Epidermal melanocyte (primary cell): ENCODE measurements around the gene GBP7.

Experiments used
- DNase-seq: peaks from one replicate; pipeline ENCODE4 v3.0.0; 2011; ENCODE audit warnings: low spot score; ENCODE audit not compliant: insufficient read length

The GBP7 gene

DNA sequence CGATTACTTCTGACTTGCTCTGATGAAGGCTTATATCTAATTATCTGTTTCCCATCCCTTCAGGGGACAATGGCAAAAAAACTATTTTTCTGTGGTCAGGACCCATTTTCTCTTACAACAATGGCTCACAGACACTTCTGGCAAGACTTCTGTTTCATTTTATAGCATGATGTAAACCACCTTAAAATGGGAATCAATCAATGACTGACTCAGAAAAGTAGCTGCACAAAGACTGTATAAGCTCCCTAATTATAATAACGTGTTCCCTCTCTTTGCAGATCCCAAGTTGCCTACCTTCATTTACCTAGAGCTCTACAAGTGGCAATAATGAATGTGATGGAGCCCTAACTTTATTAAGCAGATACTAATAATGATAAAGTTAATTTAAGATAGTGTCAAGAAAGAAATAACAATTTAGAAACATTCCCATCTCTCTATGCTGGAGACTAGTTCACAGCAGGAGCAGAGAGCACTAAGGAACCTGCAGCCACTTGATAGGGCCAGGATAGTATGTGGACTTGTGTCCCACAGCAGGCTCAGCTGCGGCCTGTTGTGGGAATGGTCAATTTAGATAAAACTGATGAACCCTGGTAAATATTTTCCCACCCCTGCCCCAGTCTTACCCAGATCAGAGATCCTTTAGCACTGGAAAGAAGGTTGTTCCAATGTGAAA is 50.4 kb downstream of the GBP7 start:
- DNase-seq = no peak

DNA sequence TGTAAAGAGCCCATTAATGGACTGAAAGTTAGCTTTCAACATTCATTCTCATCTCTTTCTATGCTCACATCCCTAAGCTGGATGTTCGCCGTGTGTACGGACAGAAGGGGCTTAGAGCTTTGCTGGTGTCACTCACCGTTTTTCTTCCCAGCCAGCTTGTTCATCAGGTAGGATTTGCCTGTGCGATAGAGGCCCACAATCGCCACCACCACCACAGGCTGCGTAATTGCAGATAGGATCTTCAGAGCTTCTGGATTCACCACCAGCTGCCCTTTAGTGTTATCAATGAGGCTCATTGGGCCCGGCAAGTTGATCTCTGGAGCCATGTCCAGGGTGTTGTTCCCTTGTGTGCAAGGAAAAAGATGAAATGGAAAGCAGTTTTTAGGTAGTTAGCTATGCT is 54.2 kb downstream of the GBP7 start:
- DNase-seq = no peak

DNA sequence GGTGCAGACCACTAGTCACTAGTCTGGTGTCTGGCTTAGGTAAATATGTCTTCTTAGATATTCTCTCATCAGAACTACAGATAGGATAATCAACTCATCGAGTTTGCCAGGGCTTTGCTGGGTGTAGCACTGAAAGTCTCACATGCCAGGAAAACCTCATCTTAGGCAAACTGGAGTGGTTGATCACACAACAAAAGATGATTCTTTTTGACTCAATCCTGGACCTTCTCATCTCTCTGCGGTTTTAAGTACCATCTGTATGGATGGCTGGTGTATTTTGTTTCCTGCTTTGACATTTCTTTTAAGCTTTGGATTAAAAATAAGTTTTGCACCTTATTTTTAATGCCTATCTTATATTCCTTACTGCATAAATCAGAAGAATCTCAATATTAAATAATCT is 61.1 kb downstream of the GBP7 start:
- DNase-seq = no peak

DNA sequence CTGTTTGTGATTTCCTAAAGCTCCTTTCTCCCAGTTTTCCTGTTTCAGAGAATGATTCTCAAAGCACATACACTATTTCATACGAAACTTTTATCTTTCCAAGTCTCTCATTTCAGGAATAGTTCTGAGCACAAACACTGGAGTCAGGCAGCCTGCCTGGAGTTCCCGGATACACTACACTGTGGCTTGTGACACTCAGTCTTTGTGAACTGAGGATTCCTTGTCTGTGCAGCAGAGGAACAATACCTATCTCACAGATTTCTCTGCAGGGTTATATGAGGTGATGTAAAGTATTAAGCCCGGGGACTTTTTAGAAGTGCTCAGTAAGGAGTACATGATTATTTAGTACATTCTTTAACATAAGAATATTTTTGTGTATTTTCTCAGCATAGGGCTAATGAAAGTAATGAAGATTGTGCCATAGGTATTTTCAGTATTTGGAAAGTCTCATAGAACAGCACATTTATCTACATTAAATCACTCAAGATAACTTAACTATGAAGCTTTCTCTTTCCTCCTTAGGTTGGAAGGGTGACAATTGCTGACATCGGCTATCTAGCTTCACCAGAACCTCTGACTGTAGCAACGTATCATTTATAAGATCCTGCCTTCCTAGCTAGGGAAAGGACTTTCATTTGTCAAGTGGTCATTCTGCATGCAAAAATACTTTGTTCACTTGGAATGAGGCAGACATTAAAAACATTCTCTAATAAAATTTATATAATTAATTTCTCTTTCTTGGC is 62.8 kb downstream of the GBP7 start:
- DNase-seq = peak; percentile 43

DNA sequence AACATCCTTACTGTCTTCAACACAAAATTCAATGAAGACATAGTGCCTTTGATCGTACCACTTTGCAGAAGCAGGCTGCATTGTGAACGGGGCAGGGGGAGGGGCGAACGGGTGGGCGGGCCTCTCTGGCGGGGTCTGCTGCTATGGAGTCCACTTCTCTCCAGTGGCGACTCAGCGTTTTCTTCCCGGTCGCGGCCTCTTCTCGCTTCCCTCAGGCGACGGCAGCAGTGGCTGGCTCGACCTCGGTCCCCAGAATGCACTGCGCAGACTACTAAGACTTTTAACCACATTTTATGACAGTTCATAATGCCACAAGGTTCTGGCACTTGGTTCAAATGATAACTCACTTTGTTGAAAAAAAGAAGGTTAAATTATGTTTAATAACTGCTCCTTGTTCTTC is 71.1 kb downstream of the GBP7 start:
- DNase-seq = no peak

DNA sequence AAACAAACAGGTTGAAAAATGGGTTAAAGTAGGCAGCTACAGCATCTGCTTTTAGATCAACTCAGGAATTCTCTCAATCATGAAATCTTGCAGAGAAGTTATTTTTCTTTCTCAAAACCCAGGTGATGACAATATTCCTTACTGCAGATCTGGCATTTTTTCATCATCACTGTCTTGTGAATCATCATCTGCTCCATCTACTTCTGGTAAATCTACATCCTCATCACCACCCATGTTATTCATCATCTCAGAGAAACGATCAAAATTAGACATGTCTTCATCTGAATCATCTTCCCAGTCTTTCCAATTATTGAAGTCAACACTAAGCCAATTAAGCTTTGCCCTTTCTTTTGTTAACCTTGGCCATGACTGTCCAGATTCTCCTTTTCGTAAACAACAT is 71.7 kb downstream of the GBP7 start:
- no peak for DNase-seq

DNA sequence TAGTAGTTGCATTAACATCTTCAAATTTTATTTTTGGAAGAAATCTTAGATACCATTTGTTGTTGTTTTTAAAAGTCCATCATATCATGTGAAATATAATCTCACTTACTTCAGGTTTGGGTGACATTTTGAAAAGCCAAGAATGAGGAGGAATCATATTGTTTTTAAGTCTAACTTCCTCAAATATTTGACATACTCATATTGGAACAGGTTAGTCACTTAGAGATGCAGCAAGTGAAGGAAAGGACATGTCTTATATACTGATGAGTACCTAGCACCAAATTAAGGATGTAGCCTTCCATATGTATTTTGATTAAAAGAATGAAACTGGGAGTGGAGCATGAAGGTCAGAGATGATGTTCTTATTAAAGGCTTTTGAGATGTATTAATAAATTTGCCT is 73.8 kb downstream of the GBP7 start:
- no peak for DNase-seq

DNA sequence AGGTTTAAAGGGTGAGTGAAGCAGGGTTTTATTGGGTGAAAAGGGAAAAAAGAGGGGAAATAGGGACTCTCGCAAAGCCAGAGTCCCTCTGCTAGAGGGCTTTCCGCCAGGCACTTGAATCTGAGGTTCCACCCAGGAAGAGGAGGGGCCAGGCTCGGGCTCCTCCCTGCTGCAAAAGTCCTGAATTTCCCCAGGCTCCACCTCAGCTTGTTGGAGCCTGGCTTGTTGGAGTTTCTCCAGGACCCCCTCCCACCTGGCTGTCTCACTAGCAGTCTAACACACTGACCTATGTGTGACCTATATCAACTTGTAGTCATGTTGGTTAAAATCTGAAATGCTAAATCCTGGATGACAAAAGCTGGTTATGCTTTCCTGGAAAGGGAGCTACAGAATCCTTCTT is 75.4 kb downstream of the GBP7 start:
- no peak for DNase-seq

DNA sequence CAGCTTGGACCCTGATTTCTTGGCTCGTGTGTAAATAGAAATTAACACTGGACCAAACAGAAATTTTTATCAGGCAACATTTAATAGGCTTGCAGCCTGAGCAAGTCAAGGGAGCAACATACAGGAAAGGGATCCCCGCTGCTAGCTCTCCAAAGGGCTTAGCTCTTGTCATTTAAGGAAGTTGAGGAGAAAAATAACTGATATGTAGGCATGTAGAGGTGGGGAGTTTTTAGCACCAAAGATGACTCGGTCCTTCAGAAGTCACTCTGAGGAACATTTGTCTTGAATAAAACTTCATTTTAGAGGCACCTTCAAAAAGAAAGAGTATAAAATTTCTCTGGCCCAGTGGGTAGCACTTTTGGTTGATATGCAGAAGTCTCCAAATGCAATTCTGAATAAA is 76.9 kb downstream of the GBP7 start:
- no peak for DNase-seq

DNA sequence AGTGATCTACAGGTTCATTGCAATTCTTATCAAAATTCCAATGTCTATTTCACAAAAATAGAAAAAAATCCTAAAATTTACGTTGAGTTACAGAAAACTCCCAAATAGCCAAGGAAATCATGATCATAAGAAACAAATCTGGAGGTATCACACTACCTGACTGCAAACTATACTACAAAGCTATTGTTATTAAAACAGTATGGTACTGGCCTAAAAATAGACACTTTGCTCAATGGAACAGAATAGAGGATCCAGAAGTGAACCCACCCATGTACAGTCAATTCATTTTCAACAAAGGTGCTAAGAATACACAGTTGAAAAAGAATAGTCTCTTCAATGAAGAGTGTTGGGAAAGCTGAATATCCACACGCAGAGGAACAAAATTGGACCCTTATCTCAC is 80.1 kb downstream of the GBP7 start:
- no peak for DNase-seq

DNA sequence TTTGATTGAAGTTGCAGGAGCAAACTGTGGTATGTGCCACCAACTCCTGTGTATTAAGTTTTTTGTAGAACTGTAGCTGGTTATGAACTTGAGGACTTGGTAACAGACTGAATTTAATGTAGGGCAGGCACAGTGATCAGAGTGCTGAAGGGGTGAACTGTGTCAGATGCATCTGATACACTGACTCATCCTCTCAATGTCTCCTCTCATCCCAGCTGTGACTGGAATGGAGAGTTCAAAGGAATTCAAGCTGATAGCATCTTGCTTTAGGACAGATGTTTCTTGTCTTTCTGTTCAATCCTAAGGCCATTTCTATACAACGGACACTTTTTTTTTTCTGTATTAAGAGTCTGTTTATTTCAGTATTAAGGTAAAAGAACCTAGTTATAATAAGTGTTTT is 85.8 kb downstream of the GBP7 start:
- no peak for DNase-seq

DNA sequence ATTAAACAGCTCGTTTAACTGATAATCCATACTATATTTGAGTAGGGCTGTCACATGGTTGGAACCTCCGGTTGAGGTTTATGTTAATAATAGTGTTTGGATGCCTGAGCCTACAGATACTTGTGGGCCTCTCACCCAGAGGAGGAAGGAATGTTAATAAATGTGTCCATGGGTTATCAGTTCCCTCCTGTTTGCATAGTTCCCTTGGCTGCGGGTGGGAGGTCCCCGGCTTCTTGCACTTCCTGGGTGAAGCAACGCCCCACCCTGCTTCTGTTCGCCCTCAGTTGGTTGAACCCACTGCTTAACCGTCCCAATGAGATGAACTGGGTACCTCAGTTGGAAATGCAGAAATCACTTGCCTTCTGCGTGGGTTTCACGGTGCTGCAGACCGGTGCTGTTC is 87.2 kb downstream of the GBP7 start:
- no peak for DNase-seq

DNA sequence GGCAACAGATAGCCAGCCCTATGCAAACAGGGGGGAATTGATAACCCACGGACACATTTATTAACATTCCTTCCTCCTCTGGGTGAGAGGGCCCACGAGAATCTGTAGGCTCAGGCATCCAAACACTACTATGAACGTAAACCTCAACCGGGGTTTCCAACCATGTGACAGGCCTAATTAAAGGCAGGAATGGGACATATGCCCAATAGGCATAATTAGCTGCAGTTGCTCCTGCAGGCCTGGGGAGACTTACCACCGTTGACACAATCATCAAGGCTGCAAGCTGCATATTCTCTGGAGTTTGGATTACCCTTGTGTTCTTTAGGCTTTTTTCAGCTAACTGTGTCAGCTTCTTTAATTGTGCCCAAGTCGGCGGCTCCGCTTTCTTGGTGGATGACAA is 88.6 kb downstream of the GBP7 start:
- DNase-seq = no peak

DNA sequence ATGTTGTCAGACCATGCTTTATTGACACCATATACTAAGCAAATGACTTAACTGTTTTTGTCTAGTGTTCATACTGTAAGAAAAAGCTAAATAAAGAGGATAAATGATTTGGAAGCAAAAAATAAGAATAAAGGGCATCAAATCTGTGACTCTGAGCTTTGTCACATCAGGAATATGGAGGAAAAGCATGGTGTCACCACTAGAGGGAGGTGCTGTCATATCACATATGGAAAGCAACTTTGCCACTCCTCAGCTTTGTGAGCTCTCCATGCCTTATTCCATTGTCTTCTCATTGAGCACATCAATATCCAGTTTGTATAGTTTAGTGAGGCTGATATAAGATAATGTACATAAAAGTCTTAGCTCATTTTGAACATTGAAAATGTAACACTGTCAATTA is 90.0 kb downstream of the GBP7 start:
- no peak for DNase-seq
